Neuronal stem cell (in vitro differentiated cells): ENCODE data around the gene ANKK1.

Experiments used
- DNase-seq: peaks from one replicate; pipeline ENCODE4 v3.0.0-alpha.2; 2013; ENCODE audit warnings: low spot score
- H2AFZ ChIP-seq: one replicate; pipeline ENCODE4 v1.6.1; 2013; ENCODE audit warnings: mild to moderate bottlenecking, low read length, inconsistent platforms
- H2AK5ac ChIP-seq: 2 replicates; pipeline ENCODE4 v1.6.1; 2013; ENCODE audit warnings: low read depth, mild to moderate bottlenecking, inconsistent platforms, low read length, moderate library complexity, mixed read lengths
- H2BK120ac ChIP-seq: 2 replicates; pipeline ENCODE4 v1.6.1; 2013; ENCODE audit warnings: low read depth, mild to moderate bottlenecking, inconsistent platforms, low read length, moderate library complexity, mixed read lengths
- H2BK12ac ChIP-seq: one replicate; pipeline ENCODE4 v1.6.1; 2013; ENCODE audit warnings: low read length, inconsistent platforms
- H2BK15ac ChIP-seq: 2 replicates; pipeline ENCODE4 v1.6.1; 2013; ENCODE audit warnings: mild to moderate bottlenecking, low read length, inconsistent platforms, mixed read lengths
- H2BK5ac ChIP-seq: one replicate; pipeline ENCODE4 v1.6.1; 2013; ENCODE audit warnings: inconsistent platforms, mild to moderate bottlenecking, low read length, moderate library complexity
- H3K14ac ChIP-seq: one replicate; pipeline ENCODE4 v1.6.1; 2013; ENCODE audit warnings: low read length, inconsistent platforms
- H3K18ac ChIP-seq: 2 replicates; pipeline ENCODE4 v1.6.1; 2013; ENCODE audit warnings: low read length, inconsistent platforms
- H3K23ac ChIP-seq: 2 replicates; pipeline ENCODE4 v1.6.1; 2013; ENCODE audit warnings: low read depth, mild to moderate bottlenecking, mixed read lengths, low read length, inconsistent platforms; ENCODE audit not compliant: poor library complexity
- H3K27ac ChIP-seq: replicated peaks from 3 replicates; pipeline ENCODE4 v1.5.1; 2013; ENCODE audit warnings: low read length, inconsistent platforms
- H3K27me3 ChIP-seq, 3 experiments: 2 replicates each; pipeline ENCODE4 v1.6.1; 2013; ENCODE audit warnings: low read length in 3 of 3, mild to moderate bottlenecking in 2 of 3, inconsistent platforms in 1 of 3, low read depth in 1 of 3, mixed read lengths in 1 of 3, moderate library complexity in 1 of 3; ENCODE audit not compliant: control insufficient read depth in 3 of 3, insufficient read depth in 3 of 3
- H3K36me3 ChIP-seq, 2 donors: replicated peaks in 1 of 2; 2 replicates each; pipeline ENCODE4 v1.6.1; 2013; ENCODE audit warnings: low read length in 2 of 2; ENCODE audit not compliant: control insufficient read depth in 2 of 2, insufficient read depth in 2 of 2
- H3K4ac ChIP-seq: 2 replicates; pipeline ENCODE4 v1.6.1; 2013; ENCODE audit warnings: inconsistent platforms, mild to moderate bottlenecking, low read length, moderate library complexity
- H3K4me1 ChIP-seq, 2 donors: 1 replicate in 1 of 2; 2 replicates in 1 of 2; pipeline ENCODE4 v1.6.1; 2013; ENCODE audit warnings: low read length in 2 of 2, low read depth in 1 of 2; ENCODE audit not compliant: control insufficient read depth in 2 of 2, insufficient read depth in 1 of 2
- H3K4me2 ChIP-seq: one replicate; pipeline ENCODE4 v1.6.1; 2013; ENCODE audit warnings: mild to moderate bottlenecking, low read length, inconsistent platforms; ENCODE audit not compliant: insufficient read depth, poor library complexity, severe bottlenecking
- H3K4me3 ChIP-seq, 2 donors: 2 replicates each; pipeline ENCODE4 v1.5.1; 2013; ENCODE audit warnings: low read length in 2 of 2, mild to moderate bottlenecking in 2 of 2, inconsistent platforms in 1 of 2, moderate library complexity in 1 of 2
- H3K79me1 ChIP-seq: one replicate; pipeline ENCODE4 v1.6.1; 2013; ENCODE audit warnings: low read depth, mild to moderate bottlenecking, inconsistent platforms, low read length, moderate library complexity
- H3K9ac ChIP-seq: one replicate; pipeline ENCODE4 v1.6.1; 2013; ENCODE audit warnings: mild to moderate bottlenecking, low read depth, low read length, inconsistent platforms; ENCODE audit not compliant: poor library complexity
- H3K9me3 ChIP-seq, 2 donors: replicated peaks in 1 of 2; 2 replicates each; pipeline versions ENCODE3 to v1.6.1; 2013; ENCODE audit warnings: low read length in 2 of 2, mild to moderate bottlenecking in 2 of 2, inconsistent platforms in 1 of 2, low read depth in 1 of 2, mixed read lengths in 1 of 2, moderate library complexity in 1 of 2; ENCODE audit not compliant: control insufficient read depth in 2 of 2, insufficient read depth in 1 of 2
- H4K8ac ChIP-seq: one replicate; pipeline ENCODE4 v1.6.1; 2013; ENCODE audit warnings: low read depth, mild to moderate bottlenecking, inconsistent platforms, low read length, moderate library complexity
- H4K91ac ChIP-seq: one replicate; pipeline ENCODE4 v1.6.1; 2013; ENCODE audit warnings: low read length, low read depth, mild to moderate bottlenecking, inconsistent platforms; ENCODE audit not compliant: poor library complexity
- WGBS, 2 donors: extraction: QIAGEN DNeasy Blood & Tissue Kit; methylation state at CpG; one replicate each; pipeline ENCODE4 v1.1.7; 2013; ENCODE audit warnings: missing lambda C conversion rate in 2 of 2, mixed read lengths in 1 of 2; ENCODE audit not compliant: insufficient read length in 2 of 2, insufficient replicate concordance in 1 of 2; ENCODE audit errors: extremely low coverage in 2 of 2; 5-methylcytosine and 5-hydroxymethylcytosine counted together

ANKK1 gene

GRCh38 chr11:113384551-113384950 is 3.0 kb upstream of the ANKK1 start:
- H3K79me1 ChIP-seq, result no peaks in the 10 kb centered on the region
- no peak overlapping the region for H3K27ac ChIP-seq
- H2BK120ac ChIP-seq, result no peak overlapping the region
- no peak overlapping the region for H2BK5ac ChIP-seq
- no peak overlapping the region for H3K23ac ChIP-seq
- H4K8ac ChIP-seq, result no peak overlapping the region
- peaks cover 0 to 7% of the 10 kb centered on the region in 2 donors for H3K4me1 ChIP-seq
- no peak overlapping the region for H3K4me2 ChIP-seq
- WGBS, 2 donors, result no CpG with 5 or more reads among the region's 3 CpGs
- H2BK12ac ChIP-seq, result no peak overlapping the region
- H3K4me3 ChIP-seq, result no peak overlapping the region
- no peak overlapping the region for H3K18ac ChIP-seq
- no peak overlapping the region for H2AFZ ChIP-seq
- H3K14ac ChIP-seq, result no peak overlapping the region
- no peak overlapping the region for H3K9ac ChIP-seq
- H4K91ac ChIP-seq, result no peak overlapping the region
- H2AK5ac ChIP-seq, result no peak overlapping the region
- H3K9me3 ChIP-seq, result no peaks in the 10 kb centered on the region
- H3K4ac ChIP-seq, result no peak overlapping the region
- H2BK15ac ChIP-seq, result no peak overlapping the region
- H3K36me3 ChIP-seq, result no peaks in the 10 kb centered on the region
- DNase-seq, result no peak
- peaks cover 0 to 37% (median 0%) of the 10 kb centered on the region in 3 experiments for H3K27me3 ChIP-seq

DNA sequence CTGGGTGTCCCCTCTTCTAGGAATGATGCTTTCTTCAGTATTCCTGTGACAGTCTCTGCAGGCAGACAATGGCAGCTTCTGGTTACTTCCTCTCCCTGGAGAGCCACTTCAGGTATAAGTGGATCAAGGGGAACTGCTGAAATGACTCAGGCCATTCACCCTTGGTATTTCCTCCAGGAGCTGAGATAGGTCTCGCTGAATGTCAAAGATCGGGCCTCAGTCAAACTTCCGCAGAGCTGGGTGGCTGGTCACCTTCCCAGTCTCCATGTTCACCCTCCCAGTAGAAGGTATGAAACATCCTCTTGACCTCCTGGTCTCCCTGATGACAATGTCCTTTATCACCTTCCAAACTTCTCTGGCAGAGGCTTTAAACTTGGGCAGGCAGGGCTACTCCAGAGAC is 1.8 kb upstream of the ANKK1 start:
- Histone ChIP-seq H4K8ac (no peak overlapping the region), H3K9ac (no peak overlapping the region), H3K79me1 (no peaks in the 10 kb centered on the region), H3K36me3 (no peaks in the 10 kb centered on the region), H3K27me3 (peaks cover 0 to 37% (median 0%) of the 10 kb centered on the region in 3 experiments), H2BK5ac (no peak overlapping the region), H3K9me3 (no peaks in the 10 kb centered on the region), H3K4me2 (no peak overlapping the region), H3K27ac (no peak overlapping the region), H4K91ac (no peak overlapping the region), H3K4me1 (peaks cover 0 to 7% of the 10 kb centered on the region in 2 donors), H2BK15ac (no peak overlapping the region), H2BK120ac (no peak overlapping the region), H3K4ac (no peak overlapping the region), H3K18ac (no peak overlapping the region), H2AK5ac (no peak overlapping the region), H3K23ac (no peak overlapping the region), H3K4me3 (no peak overlapping the region), H2AFZ (no peak overlapping the region), H2BK12ac (no peak overlapping the region), H3K14ac (no peak overlapping the region)
- no CpG with 5 or more reads among the region's 3 CpGs for WGBS, 2 donors
- no peak for DNase-seq

- no peaks in the 10 kb centered on the region for H3K9me3 ChIP-seq
- peak overlapping the region; percentile 53 for H2AK5ac ChIP-seq
- H3K27ac ChIP-seq, result no peak overlapping the region
- no peak overlapping the region for H2AFZ ChIP-seq
- H3K27me3 ChIP-seq, result peaks cover 0 to 45% (median 0%) of the 10 kb centered on the region in 3 experiments
- no CpG with 5 or more reads among the region's 6 CpGs for WGBS, 2 donors
- H3K4me1 ChIP-seq, result peaks cover 0 to 7% of the 10 kb centered on the region in 2 donors
- DNase-seq, result no peak
- no peak overlapping the region for H3K4ac ChIP-seq
- no peak overlapping the region for H2BK120ac ChIP-seq
- no peak overlapping the region for H3K23ac ChIP-seq
- H3K18ac ChIP-seq, result peak overlapping the region; percentile 1
- H3K9ac ChIP-seq, result no peak overlapping the region
- no peaks in the 10 kb centered on the region for H3K79me1 ChIP-seq
- H4K91ac ChIP-seq, result no peak overlapping the region
- no peak overlapping the region for H3K4me2 ChIP-seq
- no peaks in the 10 kb centered on the region for H3K36me3 ChIP-seq
- no peak overlapping the region for H2BK5ac ChIP-seq
- no peak overlapping the region for H3K14ac ChIP-seq
- no peak overlapping the region for H2BK15ac ChIP-seq
- no peak overlapping the region for H3K4me3 ChIP-seq
- H4K8ac ChIP-seq, result no peak overlapping the region
- H2BK12ac ChIP-seq, result no peak overlapping the region
These were observed 713 bp upstream of the ANKK1 start for GRCh38 chr11:113386866-113387265.

DNA sequence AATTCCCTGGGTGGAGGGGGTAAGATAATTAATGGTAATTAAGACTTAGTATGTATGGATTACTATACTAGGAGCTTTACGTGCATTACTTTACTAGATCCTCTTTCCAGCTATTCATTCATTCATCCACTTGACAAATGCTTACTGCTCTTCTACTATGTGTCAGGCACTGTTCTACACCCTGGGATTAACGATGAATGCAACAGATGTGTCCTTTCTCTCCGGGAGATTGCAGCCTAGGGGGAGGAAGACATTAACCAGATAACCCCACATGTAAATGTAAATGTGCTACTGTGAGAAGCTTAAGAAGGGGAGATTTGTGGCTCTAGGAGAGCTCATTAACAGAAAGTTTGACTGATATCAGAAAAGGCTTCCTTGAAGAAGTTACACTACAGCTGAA is 1.7 kb downstream of the ANKK1 start:
- no peak overlapping the region for H3K18ac ChIP-seq
- H3K27me3 ChIP-seq, result peaks cover 0 to 53% (median 0%) of the 10 kb centered on the region in 3 experiments
- H2AK5ac ChIP-seq, result no peak overlapping the region
- no peak overlapping the region for H3K9ac ChIP-seq
- H2BK5ac ChIP-seq, result no peak overlapping the region
- no peaks in the 10 kb centered on the region for H3K79me1 ChIP-seq
- no peak for DNase-seq
- WGBS, 2 donors, result no CpG with 5 or more reads among the region's 3 CpGs
- no peaks in the 10 kb centered on the region for H3K9me3 ChIP-seq
- H3K4me3 ChIP-seq, result no peak overlapping the region
- H3K36me3 ChIP-seq, result no peaks in the 10 kb centered on the region
- no peak overlapping the region for H4K8ac ChIP-seq
- H2BK12ac ChIP-seq, result no peak overlapping the region
- no peak overlapping the region for H2BK15ac ChIP-seq
- H3K4ac ChIP-seq, result no peak overlapping the region
- no peak overlapping the region for H4K91ac ChIP-seq
- no peak overlapping the region for H3K23ac ChIP-seq
- no peak overlapping the region for H2BK120ac ChIP-seq
- H3K4me2 ChIP-seq, result no peak overlapping the region
- H2AFZ ChIP-seq, result no peak overlapping the region
- peaks cover 0 to 7% of the 10 kb centered on the region in 2 donors for H3K4me1 ChIP-seq
- no peak overlapping the region for H3K27ac ChIP-seq
- H3K14ac ChIP-seq, result no peak overlapping the region
